Memory B cell (primary cell): ENCODE measurements around the gene TSEN34.
A peak's percentile ranks its signal among the peaks of the same experiment; 100 is the strongest.
"Not testable (repeated sequence)": the region's sequence is repeated elsewhere in the genome, so short reads cannot be mapped to it uniquely, and the experiment has no call there.

Source experiments
- ATAC-seq: fragments of 150-1000 bp; cut with Tn5 transposase; 2 replicates; pipeline ENCODE4 v1.10.0; 2021; ENCODE audit warnings: low read depth, mild to moderate bottlenecking, moderate library complexity
- DNase-seq, 2 donors: peaks; one replicate each; pipeline ENCODE4 v3.0.0; 2022; ENCODE audit warnings: low spot score in 2 of 2
- H3K27ac Mint-ChIP-seq: one replicate; pipeline ENCODE4 v1.8.0; 2022; ENCODE audit warnings: mild to moderate bottlenecking, moderate library complexity, mixed read lengths
- H3K27me3 Mint-ChIP-seq: one replicate; pipeline ENCODE4 v1.8.0; 2022; ENCODE audit warnings: mixed read lengths
- H3K36me3 Mint-ChIP-seq: one replicate; pipeline ENCODE4 v1.8.0; 2022; ENCODE audit warnings: mild to moderate bottlenecking, mixed read lengths
- H3K4me1 Mint-ChIP-seq: one replicate; pipeline ENCODE4 v1.8.0; 2022; ENCODE audit warnings: mixed read lengths
- H3K4me3 Mint-ChIP-seq: one replicate; pipeline ENCODE4 v1.8.0; 2022; ENCODE audit warnings: mild to moderate bottlenecking, moderate library complexity, mixed read lengths
- H3K9me3 Mint-ChIP-seq: one replicate; pipeline ENCODE4 v1.8.0; 2022; ENCODE audit warnings: mixed read lengths

TSEN34 gene

GRCh38 chr19:54171736-54172431 lies 19.2 kb upstream of the TSEN34 start:
- not testable (repeated sequence) for H3K27ac Mint-ChIP-seq, H3K4me3 Mint-ChIP-seq, DNase-seq, H3K36me3 Mint-ChIP-seq, H3K9me3 Mint-ChIP-seq, H3K27me3 Mint-ChIP-seq, ATAC-seq
- H3K4me1 Mint-ChIP-seq = peaks cover 14% of the 10 kb centered on the region

GRCh38 chr19:54172471-54173358 lies 18.4 kb upstream of the TSEN34 start, which contains the start of gene TMC4:
Gene TMC4 (minus strand): TSS chr19:54173160. CDS start chr19:54173117, 43 bp downstream.
- no peaks in the 10 kb centered on the region for H3K27me3 Mint-ChIP-seq
- H3K4me1 Mint-ChIP-seq = peaks cover 14% of the 10 kb centered on the region
- ATAC-seq (peak; percentile 81), DNase-seq (no peak)
- no peaks in the 10 kb centered on the region for H3K9me3 Mint-ChIP-seq
- H3K27ac Mint-ChIP-seq = no peak within 1 kb of the TSS
- H3K4me3 Mint-ChIP-seq = no peak within 1 kb of the TSS
- H3K36me3 Mint-ChIP-seq = no peaks in the 10 kb centered on the region

DNA sequence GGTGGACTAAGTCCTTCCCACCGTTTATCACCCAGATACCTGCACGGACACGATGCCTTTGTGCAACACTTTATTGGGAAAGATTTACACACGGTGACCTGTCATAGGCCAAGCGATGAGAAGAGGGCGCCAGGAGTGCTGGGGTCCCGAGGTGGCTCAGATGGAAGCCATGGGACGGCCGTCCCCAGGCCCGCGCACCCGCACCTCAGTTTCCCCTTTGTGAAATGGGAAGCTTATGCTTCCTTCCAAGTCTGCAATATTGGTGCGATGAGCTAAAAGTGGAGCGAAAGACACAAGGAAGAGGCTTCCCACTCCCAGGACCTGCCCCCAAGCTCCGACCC lies 17.8 kb upstream of the TSEN34 start:
- H3K27ac Mint-ChIP-seq = no peak overlapping the region
- H3K4me1 Mint-ChIP-seq = peaks cover 10% of the 10 kb centered on the region
- DNase-seq = no peak
- no peaks in the 10 kb centered on the region for H3K36me3 Mint-ChIP-seq
- no peak for ATAC-seq
- H3K4me3 Mint-ChIP-seq = no peak overlapping the region
- H3K27me3 Mint-ChIP-seq = no peaks in the 10 kb centered on the region
- no peaks in the 10 kb centered on the region for H3K9me3 Mint-ChIP-seq

GRCh38 chr19:54173951-54174834 lies 16.9 kb upstream of the TSEN34 start:
- Mint-ChIP-seq H3K27ac (no peak overlapping the region), H3K4me1 (peaks cover 9% of the 10 kb centered on the region), H3K27me3 (no peaks in the 10 kb centered on the region), H3K9me3 (no peaks in the 10 kb centered on the region), H3K4me3 (no peak overlapping the region), H3K36me3 (no peaks in the 10 kb centered on the region)
- ATAC-seq (no peak), DNase-seq (no peak)

GRCh38 chr19:54178581-54179261 lies 12.4 kb upstream of the TSEN34 start:
- no peak overlapping the region for H3K27ac Mint-ChIP-seq
- H3K9me3 Mint-ChIP-seq = no peaks in the 10 kb centered on the region
- H3K27me3 Mint-ChIP-seq = no peaks in the 10 kb centered on the region
- DNase-seq = no peak
- no peak overlapping the region for H3K4me3 Mint-ChIP-seq
- H3K4me1 Mint-ChIP-seq = peaks cover 7% of the 10 kb centered on the region
- peak; percentile 92 for ATAC-seq
- peaks cover 4% of the 10 kb centered on the region for H3K36me3 Mint-ChIP-seq

DNA sequence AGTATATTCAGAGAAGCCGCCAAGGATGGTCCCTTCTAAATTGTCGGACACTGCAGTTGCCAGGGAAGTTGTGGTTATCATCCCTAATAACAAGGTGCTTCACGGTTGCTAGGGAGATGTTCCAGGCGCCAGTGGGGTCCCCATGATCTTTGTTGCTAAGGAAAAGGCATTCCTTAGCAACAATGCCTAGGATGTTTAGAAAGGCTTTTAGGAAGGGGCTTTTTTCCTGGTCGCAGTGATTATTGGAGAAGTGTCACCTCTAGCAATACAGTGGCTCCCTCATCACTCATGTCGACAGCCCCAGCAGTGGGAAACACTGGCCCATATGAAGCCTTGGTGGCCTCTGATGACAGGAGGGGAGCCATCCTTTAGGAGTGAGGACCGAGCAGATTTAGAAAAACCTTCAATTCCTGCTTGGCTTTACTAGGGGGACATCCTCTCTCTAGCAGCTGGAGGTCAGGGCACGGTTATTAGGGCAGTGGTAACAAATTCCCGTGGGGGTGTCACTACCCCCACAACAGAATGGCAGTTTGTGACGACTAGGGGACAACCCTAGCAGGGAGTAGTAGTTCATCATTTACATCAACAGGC lies 11.8 kb upstream of the TSEN34 start:
- DNase-seq = no peak
- H3K36me3 Mint-ChIP-seq = peaks cover 6% of the 10 kb centered on the region
- ATAC-seq = no peak
- H3K9me3 Mint-ChIP-seq = no peaks in the 10 kb centered on the region
- no peak overlapping the region for H3K27ac Mint-ChIP-seq
- H3K4me3 Mint-ChIP-seq = no peak overlapping the region
- H3K4me1 Mint-ChIP-seq = peaks cover 7% of the 10 kb centered on the region
- no peaks in the 10 kb centered on the region for H3K27me3 Mint-ChIP-seq

DNA sequence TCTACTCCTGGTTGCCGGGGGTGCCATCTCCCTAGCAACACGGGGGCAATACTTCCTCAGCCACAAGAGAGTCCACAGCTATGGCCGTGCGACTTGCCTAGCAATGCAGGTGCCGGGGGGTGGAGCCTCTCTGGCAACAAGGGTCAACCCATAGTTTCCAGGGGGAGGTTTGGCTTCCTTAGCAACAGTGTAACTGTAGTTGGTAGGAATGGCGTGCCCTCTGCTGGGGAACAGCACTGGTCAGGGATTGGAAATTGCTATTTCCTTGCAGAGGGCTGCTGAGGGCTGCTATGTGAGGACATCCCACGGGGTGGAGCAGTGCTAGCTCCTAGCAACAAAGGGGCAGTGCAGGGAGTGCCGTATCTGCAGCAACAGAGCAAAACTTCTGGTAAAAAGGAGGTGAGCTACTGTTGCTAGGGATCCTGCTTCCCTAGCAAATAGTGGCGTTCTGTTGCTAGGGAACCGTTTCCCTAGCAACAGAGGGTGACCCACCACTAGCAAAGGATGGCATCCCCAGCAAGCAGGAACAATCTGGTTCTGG lies 11.1 kb upstream of the TSEN34 start:
- H3K4me3 Mint-ChIP-seq = no peak overlapping the region
- peaks cover 4% of the 10 kb centered on the region for H3K4me1 Mint-ChIP-seq
- H3K36me3 Mint-ChIP-seq = peaks cover 6% of the 10 kb centered on the region
- H3K9me3 Mint-ChIP-seq = no peaks in the 10 kb centered on the region
- no peaks in the 10 kb centered on the region for H3K27me3 Mint-ChIP-seq
- no peak for DNase-seq
- H3K27ac Mint-ChIP-seq = no peak overlapping the region
- peak; percentile 45 for ATAC-seq

DNA sequence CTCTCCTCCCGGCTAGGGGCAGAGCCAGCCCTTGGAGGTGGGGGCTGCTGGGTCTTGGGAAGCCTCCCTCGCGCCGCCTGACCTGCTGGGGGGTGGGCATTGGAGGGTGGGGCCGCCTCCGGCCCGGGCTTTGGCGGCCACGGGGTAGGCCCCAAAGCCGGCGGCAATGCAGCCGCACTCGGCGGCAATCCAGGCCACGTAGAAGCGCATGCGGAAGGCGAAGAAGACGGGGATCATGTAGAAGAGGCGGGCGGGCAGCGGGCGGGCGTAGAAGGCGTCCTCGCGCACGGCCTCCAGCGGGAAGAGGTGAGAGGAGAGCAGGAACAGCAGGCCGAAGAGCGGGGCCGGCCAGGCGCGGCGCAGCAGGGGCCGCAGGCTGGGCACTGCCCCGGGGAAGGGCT lies 10.4 kb upstream of the TSEN34 start:
- DNase-seq (no peak), ATAC-seq (no peak)
- H3K4me3 Mint-ChIP-seq = no peak overlapping the region
- no peaks in the 10 kb centered on the region for H3K9me3 Mint-ChIP-seq
- H3K27ac Mint-ChIP-seq = no peak overlapping the region
- H3K4me1 Mint-ChIP-seq = peaks cover 4% of the 10 kb centered on the region
- peaks cover 7% of the 10 kb centered on the region for H3K36me3 Mint-ChIP-seq
- no peaks in the 10 kb centered on the region for H3K27me3 Mint-ChIP-seq

GRCh38 chr19:54181894-54182293 lies 9.2 kb upstream of the TSEN34 start:
- not testable (repeated sequence) for ATAC-seq, H3K4me3 Mint-ChIP-seq, H3K27ac Mint-ChIP-seq, H3K4me1 Mint-ChIP-seq, DNase-seq, H3K9me3 Mint-ChIP-seq, H3K27me3 Mint-ChIP-seq, H3K36me3 Mint-ChIP-seq

- Mint-ChIP-seq H3K9me3 (no peaks in the 10 kb centered on the region), H3K4me3 (no peak overlapping the region), H3K4me1 (peaks cover 14% of the 10 kb centered on the region), H3K27ac (no peak overlapping the region), H3K27me3 (no peaks in the 10 kb centered on the region), H3K36me3 (peaks cover 12% of the 10 kb centered on the region)
- ATAC-seq = no peak
- no peak for DNase-seq
These were observed 7.7 kb upstream of the TSEN34 start for GRCh38 chr19:54183431-54183830.

DNA sequence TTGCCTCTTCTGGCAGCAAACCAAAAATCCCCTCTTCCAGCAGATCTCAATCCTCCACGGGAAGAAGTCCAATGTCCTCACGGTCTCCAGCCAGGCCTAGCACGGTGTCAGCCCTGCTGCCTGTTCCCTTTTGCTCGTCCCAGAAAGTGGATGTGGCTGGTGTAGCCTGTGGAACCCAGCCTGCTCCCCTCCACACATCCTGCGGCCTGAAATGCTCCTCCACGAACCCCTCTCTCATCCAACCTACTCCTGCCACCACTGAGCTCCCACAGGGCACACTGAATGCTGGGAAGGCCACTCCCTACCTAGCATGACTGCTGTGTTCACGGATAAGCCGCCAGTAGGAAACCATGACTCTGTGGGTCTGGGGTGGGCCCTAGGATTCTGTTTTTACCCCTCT lies 4.8 kb upstream of the TSEN34 start:
- H3K27me3 Mint-ChIP-seq = no peaks in the 10 kb centered on the region
- peaks cover 9% of the 10 kb centered on the region for H3K36me3 Mint-ChIP-seq
- H3K4me1 Mint-ChIP-seq = peaks cover 10% of the 10 kb centered on the region
- no peak overlapping the region for H3K4me3 Mint-ChIP-seq
- ATAC-seq = no peak
- no peaks in the 10 kb centered on the region for H3K9me3 Mint-ChIP-seq
- no peak overlapping the region for H3K27ac Mint-ChIP-seq
- no peak for DNase-seq

- Mint-ChIP-seq H3K36me3 (peaks cover 8% of the 10 kb centered on the region), H3K27me3 (no peaks in the 10 kb centered on the region), H3K9me3 (no peaks in the 10 kb centered on the region), H3K27ac (peak overlapping the region; percentile 25), H3K4me1 (peaks cover 15% of the 10 kb centered on the region), H3K4me3 (peak overlapping the region; percentile 95)
- ATAC-seq (no peak), DNase-seq (no peak)
These were observed 4.2 kb upstream of the TSEN34 start for GRCh38 chr19:54186934-54187381.
